NCI-H1417 (cell line): ENCODE data around the gene SEC24D.
A peak's percentile ranks its signal among the peaks of the same experiment; 100 is the strongest.
"Not testable (repeated sequence)": the region's sequence is repeated elsewhere in the genome, so short reads cannot be mapped to it uniquely, and the experiment has no call there.

ENCODE experiments used
- DNase-seq, 3 experiments: peaks; one replicate each; lab custom pipeline; 2025; lab: John Stamatoyannopoulos, UW

Gene SEC24D

DNA sequence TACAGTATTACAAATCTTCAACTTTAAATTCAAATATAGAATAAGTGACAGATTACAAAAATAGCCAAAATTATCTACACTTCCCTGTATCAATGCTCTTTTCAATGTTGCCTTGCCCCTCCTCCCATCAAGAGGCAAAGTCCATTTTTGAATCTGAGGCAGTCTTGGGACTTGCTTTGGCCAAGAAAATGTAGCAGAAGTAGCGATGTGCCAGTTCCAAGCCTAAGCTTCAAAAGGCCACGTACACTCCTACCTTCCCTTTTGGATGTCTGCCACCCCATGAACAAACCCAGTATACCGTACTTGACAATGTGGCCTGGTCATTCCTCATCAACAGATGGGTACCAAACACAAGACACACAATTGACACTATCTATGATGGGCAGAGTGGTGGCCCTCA lies 24.1 kb downstream of the SEC24D start:
- no peak for DNase-seq

DNA sequence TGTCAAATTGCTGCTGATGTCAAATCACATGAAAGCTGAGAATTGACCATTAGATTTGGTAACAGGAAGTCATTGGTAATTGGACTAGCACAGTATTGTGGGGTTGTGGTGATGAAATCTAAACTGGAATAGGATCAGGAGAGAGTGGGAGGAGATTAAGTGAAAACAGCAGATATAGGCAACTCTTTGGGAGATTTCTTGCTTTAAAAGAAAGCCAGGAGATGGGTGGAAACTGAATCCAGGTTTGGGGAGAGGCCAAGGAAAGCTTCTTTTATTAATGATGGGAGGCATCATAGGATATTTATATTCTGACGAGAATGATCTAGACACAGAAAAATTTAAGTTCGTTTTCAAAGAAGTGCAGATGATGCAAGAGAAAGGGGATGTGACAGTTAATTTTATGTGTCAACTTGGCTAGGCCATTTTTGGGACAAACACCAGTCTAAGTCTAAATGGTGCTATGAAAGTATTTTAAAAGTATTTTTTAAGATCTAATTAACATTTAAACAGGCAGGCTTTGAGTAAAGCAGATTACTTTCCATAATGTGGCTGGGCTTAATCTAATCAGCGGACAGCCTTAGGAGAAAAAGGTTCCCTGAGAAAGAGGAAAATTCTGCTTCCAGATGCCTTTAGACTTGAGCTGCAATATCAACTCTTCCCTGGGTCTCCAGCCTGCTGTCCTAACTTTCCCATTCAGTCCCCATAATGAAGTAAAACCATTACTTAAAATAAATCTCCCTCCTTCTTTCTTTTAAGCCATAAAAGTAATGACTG lies 24.7 kb downstream of the SEC24D start:
- DNase-seq, result no peak

DNA sequence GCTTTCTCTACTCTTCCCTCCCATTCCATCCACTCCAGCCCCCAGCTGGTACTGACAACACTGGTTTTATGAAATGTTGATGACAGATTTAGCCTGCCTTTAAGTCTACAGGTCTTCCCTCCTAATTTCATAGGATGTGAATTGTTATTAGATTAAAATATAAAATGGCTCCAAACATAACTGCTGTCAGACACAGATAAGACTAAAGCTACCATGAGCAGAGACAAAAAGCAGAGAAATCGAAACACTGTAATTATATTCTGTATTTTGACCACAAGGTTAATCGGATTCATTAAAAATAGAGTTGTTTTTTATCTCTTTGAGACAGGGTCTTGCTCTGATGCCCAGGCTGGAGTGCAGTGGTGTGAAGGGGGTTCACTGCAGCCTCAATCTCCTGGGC lies 28.3 kb downstream of the SEC24D start:
- no peak for DNase-seq

DNA sequence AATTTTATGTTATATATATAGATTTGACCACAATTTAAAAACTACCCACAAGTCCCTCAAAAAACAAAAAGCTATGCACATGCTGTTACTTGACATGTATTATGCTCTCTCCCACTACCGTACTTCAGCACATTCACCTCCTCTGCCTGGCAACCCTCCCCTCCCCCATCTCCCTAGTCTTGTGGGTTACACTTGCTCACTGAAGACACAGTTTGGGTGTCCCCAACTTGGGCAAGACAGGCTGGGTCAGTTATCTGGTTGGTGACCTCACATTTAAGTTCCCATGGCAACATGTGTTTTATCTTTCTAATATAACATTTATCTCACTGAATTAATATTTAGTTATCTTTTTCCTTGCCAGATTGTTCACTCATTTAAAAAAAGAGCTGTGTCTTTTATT lies 32.7 kb downstream of the SEC24D start:
- no peak for DNase-seq

DNA sequence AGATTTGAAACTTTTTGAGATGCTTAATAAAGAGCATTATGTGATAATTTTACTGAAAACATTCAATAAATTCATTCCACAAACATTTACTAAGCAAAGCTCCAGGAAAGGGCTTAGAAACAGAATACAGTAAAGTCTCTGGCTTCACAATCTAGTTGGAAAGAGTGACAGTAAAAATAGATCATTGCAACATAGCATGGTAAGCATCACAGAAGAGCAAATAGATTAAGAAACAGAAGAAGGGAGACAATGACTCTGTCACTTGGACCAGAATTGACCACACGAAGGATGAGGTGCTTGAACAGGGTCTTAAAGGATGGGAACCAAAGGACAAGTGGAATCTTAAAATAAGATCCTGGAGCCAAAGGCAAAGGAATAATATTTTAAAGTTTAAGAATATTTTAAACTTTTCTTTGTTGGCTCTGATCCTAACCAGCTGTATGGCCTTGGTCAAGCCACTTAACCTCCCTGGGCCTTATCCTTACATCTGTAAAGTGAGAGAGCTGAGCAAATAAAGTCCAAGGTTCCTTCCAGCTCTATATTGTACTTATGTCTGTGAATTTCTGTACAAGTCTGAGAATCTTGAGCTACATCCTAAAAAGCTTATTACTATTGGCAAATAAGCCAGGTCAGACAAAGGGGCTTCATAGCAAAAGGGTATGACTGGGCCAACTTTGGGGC lies 33.9 kb downstream of the SEC24D start:
- no peak for DNase-seq

DNA sequence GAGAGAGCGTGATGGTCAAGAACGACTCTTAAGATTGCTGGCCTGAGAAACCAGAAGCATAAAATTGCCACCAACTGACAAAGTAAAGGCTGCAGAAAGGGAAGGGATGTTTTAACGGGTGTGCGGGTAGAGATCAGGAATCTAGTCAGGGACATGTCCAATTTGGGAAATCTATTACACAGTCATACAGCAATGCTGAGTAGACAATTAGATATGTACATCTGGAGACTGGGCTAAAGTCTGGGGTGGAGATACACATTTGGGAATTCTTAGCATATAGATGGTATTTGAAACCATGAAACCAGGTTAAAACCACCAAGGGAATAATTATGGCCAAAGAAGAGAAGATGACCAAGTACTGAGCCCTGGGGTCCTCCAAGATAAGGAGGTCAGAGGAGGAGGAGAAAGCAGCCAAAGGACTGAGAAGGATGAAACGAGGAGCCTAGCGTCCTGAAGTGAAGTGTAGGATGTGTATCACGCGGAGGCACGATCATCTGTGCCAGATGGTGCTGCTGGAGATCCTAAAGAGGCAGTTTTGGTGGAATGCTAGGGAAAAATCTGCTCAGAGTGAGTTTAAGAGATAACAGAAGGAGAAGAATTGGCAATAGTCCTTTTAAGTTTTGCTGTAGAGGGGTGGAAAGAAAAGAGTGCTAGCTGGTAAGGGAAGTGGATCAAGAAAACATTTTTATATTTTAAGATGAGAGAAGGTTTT lies 36.5 kb downstream of the SEC24D start:
- DNase-seq, result no peak

DNA sequence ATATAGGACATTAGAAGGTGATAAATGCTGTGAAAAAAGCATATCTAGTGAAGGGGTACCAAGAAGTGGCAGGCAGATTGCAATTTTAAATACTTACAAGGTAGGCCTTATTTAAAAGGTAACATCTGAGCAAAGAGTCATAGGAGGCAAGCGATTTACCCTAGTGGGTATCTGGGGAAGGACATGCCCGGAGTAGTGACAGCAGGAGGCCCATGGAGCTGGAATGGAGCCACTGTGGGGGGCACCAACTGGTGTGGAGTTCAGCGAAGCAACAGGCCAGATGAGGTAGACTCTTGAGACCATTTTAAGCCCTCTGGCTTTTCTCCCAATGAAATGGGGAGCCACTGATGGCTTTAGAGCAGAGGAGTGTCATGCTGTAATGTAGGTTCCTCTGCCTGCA lies 37.3 kb downstream of the SEC24D start:
- no peak for DNase-seq

DNA sequence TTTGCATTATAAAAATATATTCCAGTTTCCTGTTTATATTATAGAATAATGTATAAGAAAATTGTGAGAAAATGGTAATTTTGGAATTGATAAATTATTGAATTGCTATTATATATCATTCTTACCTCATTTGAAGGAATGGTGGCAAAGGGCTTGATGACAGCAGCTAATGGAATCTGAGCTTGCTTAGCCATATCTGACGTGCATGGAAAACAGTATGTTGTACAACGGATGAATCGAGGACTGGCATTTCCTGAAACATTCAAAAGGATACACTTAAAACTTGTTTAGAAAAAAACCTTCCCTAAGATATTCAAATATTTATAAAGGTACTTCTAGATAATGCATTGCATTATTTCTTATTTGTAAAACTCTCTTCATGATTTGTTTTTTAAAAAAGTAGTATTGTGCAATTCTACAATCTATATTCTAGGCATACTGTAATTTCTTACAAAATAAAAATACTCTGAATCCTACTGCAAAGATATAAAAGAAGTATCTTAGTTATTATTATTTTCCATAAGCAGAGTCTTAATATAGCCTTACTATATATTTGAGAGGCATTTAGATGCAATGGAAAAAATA lies 38.3 kb downstream of the SEC24D start:
- DNase-seq, result no peak

DNA sequence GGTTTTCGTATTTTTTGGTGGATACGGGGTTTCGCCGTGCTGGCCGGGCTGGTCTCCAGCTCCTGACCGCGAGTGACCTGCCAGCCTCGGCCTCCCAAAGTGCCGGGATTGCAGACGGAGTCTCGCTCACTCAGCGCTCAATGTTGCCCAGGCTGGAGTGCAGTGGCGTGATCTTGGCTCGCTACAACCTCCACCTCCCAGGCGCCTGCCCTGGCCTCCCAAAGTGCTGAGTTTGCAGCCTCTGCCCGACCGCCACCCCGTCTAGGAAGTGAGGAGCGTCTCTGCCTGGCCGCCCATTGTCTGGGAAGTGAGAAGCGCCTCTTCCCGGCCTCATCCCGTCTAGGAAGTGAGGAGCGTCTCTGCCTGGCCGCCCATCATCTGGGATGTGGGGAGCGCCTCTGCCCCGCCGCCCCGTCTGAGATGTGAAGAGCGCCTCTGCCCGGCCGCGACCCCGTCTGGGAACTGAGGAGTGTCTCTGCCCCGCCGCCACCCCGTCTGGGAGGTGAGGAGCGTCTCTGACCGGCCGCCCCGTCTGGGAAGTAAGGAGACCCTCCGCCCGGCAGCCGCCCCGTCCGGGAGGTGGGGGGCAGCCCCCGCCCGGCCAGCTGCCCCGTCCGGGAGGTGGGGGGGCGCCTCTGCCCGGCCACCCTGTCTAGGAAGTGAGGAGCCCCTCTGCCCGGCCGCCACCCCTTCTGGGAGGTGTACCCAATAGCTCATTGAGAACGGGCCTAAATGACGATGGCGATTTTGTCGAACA lies 44.1 kb downstream of the SEC24D start:
- not testable (repeated sequence) for DNase-seq

DNA sequence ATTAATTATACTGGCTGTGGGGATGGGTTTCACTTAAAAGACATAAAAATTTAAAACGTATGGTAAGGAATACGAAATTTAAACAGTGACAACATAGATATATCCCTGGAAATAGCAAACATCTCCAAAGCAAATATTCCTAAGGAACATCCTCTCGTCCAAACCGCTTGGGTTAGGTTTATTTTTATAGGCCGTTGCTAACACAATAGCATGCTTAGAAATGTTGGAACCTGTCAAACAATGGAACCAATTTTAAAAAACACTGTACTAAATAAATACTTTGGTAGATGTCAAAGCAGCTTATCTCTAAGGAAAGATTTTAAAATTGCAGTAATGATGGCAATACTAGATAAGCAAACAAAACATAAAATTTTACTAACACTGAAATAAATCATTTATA lies 45.4 kb downstream of the SEC24D start:
- peak in 1 of 3 experiments; percentile 32 for DNase-seq

DNA sequence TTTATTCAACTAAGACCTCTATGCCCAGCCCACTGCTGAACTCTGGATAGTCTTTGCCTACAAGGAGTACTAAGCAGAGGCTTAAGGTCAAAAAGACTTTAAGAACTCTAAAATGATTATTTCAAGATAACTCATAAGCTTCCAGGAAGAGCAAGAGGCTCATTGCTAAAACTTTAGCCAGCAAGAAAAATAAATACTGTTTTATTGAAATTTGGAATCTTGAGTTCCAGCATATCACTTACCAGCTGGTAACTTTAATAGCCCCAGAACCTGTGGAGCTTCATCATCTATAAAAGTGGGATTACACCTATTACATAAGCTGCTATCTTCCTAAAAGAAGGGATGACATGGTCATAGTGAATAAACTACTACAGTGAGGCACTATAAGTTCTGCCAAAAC lies 47.0 kb downstream of the SEC24D start:
- no peak for DNase-seq

DNA sequence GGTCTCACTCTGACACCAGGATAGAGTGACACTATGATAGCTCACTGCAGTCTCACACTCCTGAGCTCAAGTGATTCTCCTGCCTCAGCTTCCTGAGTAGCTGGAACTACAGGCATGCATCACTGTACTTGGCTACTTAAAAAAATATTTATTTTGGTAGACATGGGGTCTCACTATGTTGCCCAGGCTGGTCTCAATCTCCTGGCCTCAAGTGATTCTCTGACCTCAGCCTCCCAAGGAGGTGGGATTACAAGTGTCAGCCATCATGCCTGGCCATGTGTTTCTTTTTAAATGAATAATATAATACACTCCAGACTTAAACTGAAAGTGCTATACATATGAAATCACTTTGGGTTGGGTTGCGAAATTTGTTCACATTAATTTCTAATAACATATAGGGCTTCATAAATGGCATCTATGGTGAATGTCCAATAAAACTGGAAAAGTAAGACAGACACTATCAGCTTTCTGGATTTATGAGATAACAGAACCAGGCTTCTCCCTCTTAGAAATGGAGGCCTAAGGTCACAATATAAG lies 48.0 kb downstream of the SEC24D start:
- DNase-seq, result no peak

DNA sequence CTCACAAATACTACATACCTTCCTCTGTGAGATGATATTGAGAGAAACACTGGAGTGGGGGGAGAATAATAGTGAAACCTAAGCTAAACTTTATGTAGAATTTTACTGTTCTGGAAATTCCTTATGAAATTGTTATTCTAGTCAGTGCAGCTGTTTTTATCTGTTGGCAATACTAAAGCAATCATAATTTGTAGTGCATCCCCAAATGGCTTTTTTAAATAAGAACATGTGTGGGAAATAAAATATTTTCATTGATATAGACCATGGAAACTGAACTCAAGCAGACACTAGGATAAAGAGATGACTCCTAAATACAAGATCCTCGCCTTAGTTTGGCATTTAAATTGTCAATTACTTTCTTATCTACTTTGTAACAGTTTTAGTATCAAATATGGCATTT lies 51.1 kb downstream of the SEC24D start:
- DNase-seq, result no peak

DNA sequence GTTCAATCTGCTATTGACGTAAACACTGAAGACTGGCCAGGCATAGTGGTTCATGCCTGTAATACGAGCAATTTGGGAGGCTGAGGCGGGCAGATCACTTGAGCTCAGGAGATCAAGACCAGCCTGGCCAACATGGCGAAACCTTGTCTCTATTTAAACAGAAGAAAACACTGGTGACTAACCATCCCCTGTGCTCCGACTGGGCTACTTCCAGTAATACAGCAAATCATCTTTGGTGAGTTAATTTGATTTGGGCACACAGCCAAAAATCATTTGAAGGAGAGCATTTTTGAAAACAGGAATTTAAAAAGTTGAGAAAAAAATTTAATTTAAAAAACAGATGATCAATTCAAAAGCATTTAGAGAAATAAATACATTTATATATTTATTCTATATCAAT lies 52.0 kb downstream of the SEC24D start:
- peak in 1 of 3 experiments; percentile 37 for DNase-seq

DNA sequence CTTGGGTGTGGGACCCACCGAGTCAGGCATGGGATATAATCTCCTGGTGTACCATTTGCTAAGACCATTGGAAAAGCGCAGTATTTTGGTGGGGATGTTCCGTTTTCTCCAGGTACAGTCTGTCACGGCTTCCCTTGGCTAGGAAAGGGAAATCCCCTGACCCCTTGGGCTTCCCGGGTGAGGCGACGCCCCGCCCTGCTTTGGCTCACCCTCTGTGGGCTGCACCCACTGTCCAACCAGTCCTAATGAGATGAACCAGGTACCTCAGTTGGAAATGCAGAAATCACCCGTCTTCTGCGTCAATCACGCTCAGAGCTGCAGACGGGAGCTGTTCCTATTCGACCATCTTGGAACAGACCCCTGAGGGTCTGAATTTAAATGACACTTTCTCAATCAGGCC lies 53.0 kb downstream of the SEC24D start:
- DNase-seq, result not testable (repeated sequence)

DNA sequence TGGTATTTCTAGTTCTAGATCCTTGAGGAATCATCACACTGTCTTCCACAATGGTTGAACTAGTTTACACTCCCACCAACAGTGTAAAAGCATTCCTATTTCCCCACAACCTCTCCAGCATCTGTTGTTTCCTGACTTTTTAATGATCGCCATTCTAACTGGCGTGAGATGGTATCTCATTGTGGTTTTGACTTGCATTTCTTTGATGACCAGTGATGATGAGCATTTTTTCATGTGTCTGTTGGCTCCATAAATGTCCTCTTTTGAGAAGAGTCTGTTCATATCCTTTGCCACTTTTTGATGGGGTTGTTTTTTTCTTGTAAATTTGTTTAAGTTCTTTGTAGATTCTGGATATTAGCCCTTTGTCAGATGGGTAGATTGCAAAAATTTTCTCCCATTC lies 58.3 kb downstream of the SEC24D start:
- DNase-seq, result not testable (repeated sequence)

DNA sequence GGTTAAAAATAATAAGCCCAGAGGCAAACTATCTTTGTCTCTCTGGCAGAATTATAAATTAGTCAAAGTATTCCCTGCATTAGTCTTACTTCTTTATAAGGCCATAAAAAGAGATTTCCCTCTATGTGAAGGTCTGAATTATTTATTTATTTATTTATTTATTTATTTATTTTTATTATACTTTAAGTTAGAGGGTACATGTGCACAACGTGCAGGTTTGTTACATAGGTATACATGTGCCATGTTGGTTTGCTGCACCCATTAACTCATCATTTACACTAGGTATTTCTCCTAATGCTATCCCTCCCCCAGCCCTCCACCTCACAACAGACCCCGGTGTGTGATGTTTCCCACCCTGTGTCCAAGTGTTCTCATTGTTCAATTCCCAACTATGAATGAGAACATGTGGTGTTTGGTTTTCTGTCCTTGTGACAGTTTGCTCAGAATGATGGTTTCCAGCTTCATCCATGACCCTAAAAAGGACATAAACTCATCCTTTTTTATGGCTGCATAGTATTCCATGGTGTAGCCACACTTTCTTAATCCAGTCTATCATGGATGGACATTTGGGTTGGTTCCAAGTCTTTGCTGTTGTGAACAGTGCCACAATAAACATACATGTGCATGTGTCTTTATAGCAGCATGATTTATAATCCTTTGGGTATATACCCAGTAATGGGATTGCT lies 58.8 kb downstream of the SEC24D start:
- DNase-seq, result not testable (repeated sequence)

DNA sequence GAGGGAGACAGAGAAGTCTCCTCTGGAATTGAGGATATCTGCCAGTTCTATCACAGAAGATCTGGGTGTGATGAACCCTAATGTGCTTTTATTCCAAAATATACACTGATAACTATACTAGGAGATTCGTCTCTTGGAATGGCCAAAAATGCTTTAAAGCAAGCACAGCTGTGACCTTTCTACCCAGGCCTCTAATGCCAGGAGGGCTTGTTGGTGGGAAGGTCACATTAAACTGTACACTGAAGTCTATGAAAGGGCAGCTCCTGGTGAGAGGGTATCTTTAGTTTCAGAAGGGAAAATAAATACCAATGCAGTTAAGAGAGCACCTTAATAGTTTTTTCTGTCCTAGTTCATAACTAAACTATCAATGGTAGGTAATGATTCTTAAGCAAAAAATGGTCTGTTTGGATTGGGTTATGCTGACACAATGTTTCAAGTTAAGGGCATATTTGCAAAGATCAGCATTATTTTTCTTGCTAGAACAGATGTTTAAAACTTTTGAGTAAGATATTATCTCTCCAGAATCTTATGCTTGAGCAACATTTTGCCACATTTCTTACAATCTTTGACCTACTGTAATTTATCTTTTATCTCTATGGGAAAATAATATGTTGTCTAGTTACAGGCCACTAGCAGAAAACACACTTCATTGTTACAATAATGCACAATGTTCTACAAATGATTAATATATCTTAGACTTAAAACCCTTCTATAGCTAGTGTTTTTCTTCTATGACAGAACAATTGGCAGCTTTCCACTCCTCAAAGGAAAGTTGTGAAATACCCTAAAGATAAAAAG lies 59.6 kb downstream of the SEC24D start:
- no peak for DNase-seq

DNA sequence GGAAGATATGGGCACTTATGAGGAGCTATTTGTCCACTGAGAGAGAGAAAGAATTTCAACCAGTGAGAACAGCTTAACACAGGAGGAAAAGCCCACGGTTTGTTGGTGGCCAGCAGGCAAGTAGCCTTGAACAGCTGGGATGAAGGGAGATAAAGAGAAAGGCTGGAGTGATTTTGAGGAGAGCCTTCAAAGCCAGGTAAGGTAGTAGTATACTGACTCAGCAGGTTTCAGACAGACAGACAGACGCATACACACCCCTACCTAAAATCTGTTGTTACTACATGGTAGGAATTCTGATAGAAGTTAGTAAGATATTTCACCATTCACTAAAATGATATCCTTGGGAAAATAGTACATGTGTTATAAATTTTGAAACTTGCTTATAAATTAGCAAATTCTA lies 60.5 kb downstream of the SEC24D start:
- DNase-seq, result no peak

DNA sequence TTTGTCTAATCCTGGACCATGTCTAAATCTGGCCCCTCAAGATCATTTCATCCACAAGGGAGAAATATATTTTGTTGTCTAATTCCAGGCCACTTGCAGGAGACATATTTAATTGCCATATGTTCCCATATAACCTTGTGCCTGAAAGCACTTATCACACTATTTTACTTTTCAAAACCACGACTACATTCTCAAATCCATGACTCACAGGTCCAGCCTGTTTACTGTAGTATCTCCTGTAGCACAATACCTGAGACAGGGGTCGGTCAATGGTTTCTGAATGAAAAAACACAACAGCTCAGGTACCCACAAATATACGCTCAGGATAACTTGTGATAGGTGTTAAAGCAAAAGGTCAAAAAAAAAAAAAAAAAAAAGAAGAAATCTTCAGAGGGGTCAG lies 60.9 kb downstream of the SEC24D start:
- DNase-seq, result no peak
